Measurements from ENCODE around the gene ZNF664. TPM values are rescaled to one million over a fixed set of nuclear protein-coding genes. Genes with fewer than 3 reads are reported as not detected.
A peak's percentile ranks its signal among the peaks of the same experiment; 100 is the strongest.

The ZNF664 gene
- total and polyA plus RNA-seq, 2 of the 4 experiments (the other 2 are of a cell fraction), result 29.9 to 32.6 TPM

GRCh38 chr12:124039276-124039675 is 66.3 kb downstream of the ZNF664 start:
- Histone ChIP-seq H2BK15ac (ENCODE audit: low read depth, low read length) (no peak overlapping the region), H3K9ac (ENCODE audit: low read depth, low read length) (no peak overlapping the region), H3K4me3 (ENCODE audit: insufficient read depth, low read depth, low read length) (no peak overlapping the region), H3K14ac (replicated peaks; ENCODE audit: low read depth, low read length) (no peak overlapping the region), H3K9me1 (ENCODE audit: insufficient read depth, low read length) (no peaks in the 10 kb centered on the region), H3K23ac (ENCODE audit: low read depth, low read length) (no peak overlapping the region), H3K18ac (ENCODE audit: low read depth, low read length) (no peak overlapping the region), H3K9me3 (ENCODE audit: control insufficient read depth, insufficient read depth, low read length) (no peaks in the 10 kb centered on the region), H4K20me1 (ENCODE audit: insufficient read depth, low read length) (no peaks in the 10 kb centered on the region), H3K4me1 (ENCODE audit: control insufficient read depth, insufficient read depth, low read length) (no peaks in the 10 kb centered on the region), H2BK20ac (ENCODE audit: low read depth, low read length) (no peak overlapping the region), H2AK9ac (replicated peaks; ENCODE audit: low read depth, low read length, poor library complexity) (no peak overlapping the region), H4K8ac (ENCODE audit: low read depth in 2 of 2, low read length in 2 of 2) (no peak overlapping the region), H3K56ac (ENCODE audit: extremely low read depth, insufficient read depth, low read length) (no peak overlapping the region), H2BK120ac (ENCODE audit: low read depth, low read length) (no peak overlapping the region), H3K4ac (ENCODE audit: low read depth, low read length) (no peak overlapping the region), H3K27ac (ENCODE audit: insufficient read depth, low read length) (no peak overlapping the region), H4K5ac (ENCODE audit: low read depth, low read length) (no peak overlapping the region), H2BK5ac (ENCODE audit: low read depth, low read length, poor library complexity, severe bottlenecking) (no peak overlapping the region), H2AK5ac (ENCODE audit: low read depth, low read length) (no peak overlapping the region), H3K4me2 (ENCODE audit: low read depth, low read length) (no peak overlapping the region), H3K36me3 (ENCODE audit: control insufficient read depth, insufficient read depth, low read length) (no peaks in the 10 kb centered on the region), H2AFZ (replicated peaks; ENCODE audit: low read length, poor library complexity) (no peak overlapping the region), H4K91ac (ENCODE audit: insufficient read depth, low read depth, low read length) (no peak overlapping the region), H3K79me1 (ENCODE audit: low read depth in 1 of 2, low read length in 2 of 2) (no peaks in the 10 kb centered on the region), H3K27me3 (ENCODE audit: control insufficient read depth, insufficient read depth, low read length) (peaks cover 3% of the 10 kb centered on the region; the same call in 1 of the 2 replicates)
- BruUV-seq (replicated peaks), result no TSS peak
- DNase-seq (peak; percentile 57), ATAC-seq (ENCODE audit: low read depth) (peak; percentile 77)
- POLR2A ChIA-PET (ENCODE audit: unreplicated experiment), result no interaction called here
- intact Hi-C loops (cut with micrococcal nuclease) (no loop called here), in situ Hi-C loops (cut with MboI; ENCODE audit: low sequenced_read_pairs) (loop anchor here (5.0 kb wide), 2 partner anchors 278 to 733 kb away; no protein-coding TSS in a partner anchor), dilution Hi-C loops (cut with HindIII; ENCODE audit: low sequenced_read_pairs, unreplicated experiment) (no loop called here)
- WGBS, 2 experiments (ENCODE audit: extremely low coverage in 2 of 2, insufficient read length in 1 of 2), result no CpG with 5 or more reads among the region's 3 CpGs
- no peak for TF ChIP-seq CEBPB (IDR thresholded peaks at IDR 0.05; ENCODE audit: low read depth, low read length)
- TF ChIP-seq NFE2L2 (IDR thresholded peaks at IDR 0.05; ENCODE audit: low read depth, low read length), result peak; percentile 48; the same call in 1 of the 2 replicates
- CTCF ChIA-PET, result interaction anchor here (0.8 to 1.0 kb wide), 3 partner anchors 11 to 866 kb away, joined by 3 read pairs; no protein-coding TSS in a partner anchor

Data from IMR-90 (cell line).